Endothelial cell (in vitro differentiated cells): ENCODE data around the gene SIRPB2. TPM values are rescaled to one million over a fixed set of nuclear protein-coding genes. Genes with fewer than 3 reads are reported as not detected.

ENCODE experiments used
- DNase-seq: peaks from one replicate; pipeline ENCODE4 v3.0.0; 2021; ENCODE audit warnings: low spot score
- H3K27ac Mint-ChIP-seq: one replicate; pipeline ENCODE4 v1.8.0; 2021; ENCODE audit warnings: mixed read lengths, inconsistent platforms; ENCODE audit not compliant: unreplicated experiment
- H3K27me3 Mint-ChIP-seq: one replicate; pipeline ENCODE4 v1.8.0; 2021; ENCODE audit warnings: mild to moderate bottlenecking, moderate library complexity, mixed read lengths, inconsistent platforms; ENCODE audit not compliant: unreplicated experiment
- H3K36me3 Mint-ChIP-seq: one replicate; pipeline ENCODE4 v1.8.0; 2021; ENCODE audit warnings: mild to moderate bottlenecking, low read depth, mixed read lengths, inconsistent platforms; ENCODE audit not compliant: unreplicated experiment
- H3K4me1 Mint-ChIP-seq: one replicate; pipeline ENCODE4 v1.8.0; 2021; ENCODE audit warnings: mild to moderate bottlenecking, mixed read lengths, inconsistent platforms; ENCODE audit not compliant: unreplicated experiment
- H3K4me3 Mint-ChIP-seq: one replicate; pipeline ENCODE4 v1.8.0; 2021; ENCODE audit warnings: mild to moderate bottlenecking, mixed read lengths, inconsistent platforms; ENCODE audit not compliant: unreplicated experiment
- H3K9me3 Mint-ChIP-seq: one replicate; pipeline ENCODE4 v1.8.0; 2021; ENCODE audit warnings: mixed read lengths, inconsistent platforms; ENCODE audit not compliant: unreplicated experiment
- CTCF ChIP-seq: fragments of 200-600 bp; sonication (generic); IDR thresholded peaks from one replicate; pipeline ENCODE4 v1.5.0; 2021; ENCODE audit warnings: antibody characterized with exemption; ENCODE audit not compliant: unreplicated experiment
- total RNA-seq: library from RNA; stranded (reverse); fragmentation: NEBNext Ultra II Directional; extraction: Animal tissue kit (Norgen Biotek cat#: 25700); gene quantifications from one replicate; pipeline ENCODE4 v1.2.1, GENCODE V29; 2021; ENCODE audit not compliant: unreplicated experiment

SIRPB2 gene
- total RNA-seq, 1 donor from 2014 or later, result 41.5 TPM

- Mint-ChIP-seq H3K4me1 (peaks cover 17% of the 10 kb centered on the region), H3K27me3 (peaks cover 2% of the 10 kb centered on the region), H3K27ac (no peak overlapping the region), H3K9me3 (no peaks in the 10 kb centered on the region), H3K36me3 (peaks cover 52% of the 10 kb centered on the region), H3K4me3 (no peak overlapping the region)
- no peak for DNase-seq
- no peak for TF ChIP-seq CTCF
Observed at GRCh38 chr20:1462001-1462400, 29.2 kb downstream of the SIRPB2 start.

GRCh38 chr20:1460275-1460674, 30.9 kb downstream of the SIRPB2 start:
- Mint-ChIP-seq H3K27ac (no peak overlapping the region), H3K9me3 (no peaks in the 10 kb centered on the region), H3K27me3 (no peaks in the 10 kb centered on the region), H3K4me3 (no peak overlapping the region), H3K4me1 (peaks cover 10% of the 10 kb centered on the region), H3K36me3 (peaks cover 49% of the 10 kb centered on the region)
- DNase-seq, result no peak
- no peak for TF ChIP-seq CTCF

GRCh38 chr20:1457992-1458391, 33.2 kb downstream of the SIRPB2 start:
- no peak for TF ChIP-seq CTCF

GRCh38 chr20:1456300-1456699, 34.9 kb downstream of the SIRPB2 start:
- Mint-ChIP-seq H3K4me3 (no peak overlapping the region), H3K27ac (no peak overlapping the region), H3K27me3 (no peaks in the 10 kb centered on the region), H3K4me1 (no peaks in the 10 kb centered on the region), H3K36me3 (peaks cover 79% of the 10 kb centered on the region), H3K9me3 (peaks cover 6% of the 10 kb centered on the region)
- TF ChIP-seq CTCF, result no peak
- DNase-seq, result no peak

More at GRCh38 chr20:1457992-1458391, 33.2 kb downstream of the SIRPB2 start:
- no peaks in the 10 kb centered on the region for H3K27me3 Mint-ChIP-seq
- no peak for DNase-seq
- H3K9me3 Mint-ChIP-seq, result no peaks in the 10 kb centered on the region
- no peaks in the 10 kb centered on the region for H3K4me1 Mint-ChIP-seq
- H3K4me3 Mint-ChIP-seq, result no peak overlapping the region
- peaks cover 64% of the 10 kb centered on the region for H3K36me3 Mint-ChIP-seq
- no peak overlapping the region for H3K27ac Mint-ChIP-seq

- peaks cover 2% of the 10 kb centered on the region for H3K27me3 Mint-ChIP-seq
- peak overlapping the region; percentile 87 for H3K4me3 Mint-ChIP-seq
- H3K27ac Mint-ChIP-seq, result no peak overlapping the region
- no peaks in the 10 kb centered on the region for H3K4me1 Mint-ChIP-seq
- TF ChIP-seq CTCF, result no peak
- no peak for DNase-seq
- H3K9me3 Mint-ChIP-seq, result peaks cover 10% of the 10 kb centered on the region
- H3K36me3 Mint-ChIP-seq, result peaks cover 77% of the 10 kb centered on the region
Observed at GRCh38 chr20:1450926-1451491, 40.2 kb downstream of the SIRPB2 start.
